ENCODE data around the gene CMPK1. TPM values are rescaled to one million over a fixed set of nuclear protein-coding genes. Genes with fewer than 3 reads are reported as not detected.

CMPK1 gene
- total and polyA plus RNA-seq, 11 donors = 37.0 to 88.7 (median 72.5) TPM

- Histone ChIP-seq H3K4me1 (peaks cover 0 to 26% (median 2%) of the 10 kb centered on the region in 12 donors), H3K36me3 (no peaks in the 10 kb centered on the region), H3K27ac (no peak overlapping the region), H3K27me3 (no peaks in the 10 kb centered on the region), H3K4me3 (no peak overlapping the region), H3K9me3 (no peaks in the 10 kb centered on the region)
- DNase-seq = no peak
- intact Hi-C loops (cut with DNase I) = no loop called here
- WGBS, 4 donors = 82 to 91% (median 90%) methylated on average over 1 of the region's 1 CpG
- no peak for TF ChIP-seq POLR2A (IDR thresholded peaks at IDR 0.05)
- TF ChIP-seq, protein P1, sequence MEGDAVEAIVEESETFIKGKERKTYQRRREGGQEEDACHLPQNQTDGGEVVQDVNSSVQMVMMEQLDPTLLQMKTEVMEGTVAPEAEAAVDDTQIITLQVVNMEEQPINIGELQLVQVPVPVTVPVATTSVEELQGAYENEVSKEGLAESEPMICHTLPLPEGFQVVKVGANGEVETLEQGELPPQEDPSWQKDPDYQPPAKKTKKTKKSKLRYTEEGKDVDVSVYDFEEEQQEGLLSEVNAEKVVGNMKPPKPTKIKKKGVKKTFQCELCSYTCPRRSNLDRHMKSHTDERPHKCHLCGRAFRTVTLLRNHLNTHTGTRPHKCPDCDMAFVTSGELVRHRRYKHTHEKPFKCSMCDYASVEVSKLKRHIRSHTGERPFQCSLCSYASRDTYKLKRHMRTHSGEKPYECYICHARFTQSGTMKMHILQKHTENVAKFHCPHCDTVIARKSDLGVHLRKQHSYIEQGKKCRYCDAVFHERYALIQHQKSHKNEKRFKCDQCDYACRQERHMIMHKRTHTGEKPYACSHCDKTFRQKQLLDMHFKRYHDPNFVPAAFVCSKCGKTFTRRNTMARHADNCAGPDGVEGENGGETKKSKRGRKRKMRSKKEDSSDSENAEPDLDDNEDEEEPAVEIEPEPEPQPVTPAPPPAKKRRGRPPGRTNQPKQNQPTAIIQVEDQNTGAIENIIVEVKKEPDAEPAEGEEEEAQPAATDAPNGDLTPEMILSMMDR (IDR thresholded peaks at IDR 0.05) = no peak
- no peak for ATAC-seq
These were observed 29.2 kb downstream of the CMPK1 start for GRCh38 chr1:47362828-47363227.

DNA sequence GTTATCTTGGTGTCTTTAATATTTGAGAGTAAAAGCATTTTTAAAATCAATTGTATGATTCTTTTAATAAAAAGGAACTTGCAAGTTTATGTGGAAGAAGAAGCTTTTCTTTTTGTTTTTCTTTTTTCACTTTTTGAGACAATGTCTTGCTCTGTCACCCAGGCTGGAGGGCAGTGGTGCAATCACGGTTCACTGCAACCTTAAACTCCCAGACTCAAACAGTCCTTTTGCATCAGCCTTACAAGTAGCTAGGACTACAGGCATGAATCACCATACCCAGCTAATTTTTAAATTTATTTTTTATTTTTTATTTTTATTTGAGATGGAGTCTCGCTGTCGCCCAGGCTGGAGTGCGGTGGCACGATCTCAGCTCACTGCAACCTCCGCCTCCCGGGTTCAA, 34.1 kb downstream of the CMPK1 start:
- Histone ChIP-seq H3K9me3 (no peaks in the 10 kb centered on the region), H3K36me3 (peaks cover 0 to 46% (median 42%) of the 10 kb centered on the region in 9 donors), H3K4me3 (no peak overlapping the region), H3K27me3 (no peaks in the 10 kb centered on the region), H3K27ac (no peak overlapping the region), H3K4me1 (peaks cover 0 to 7% (median 0%) of the 10 kb centered on the region in 12 donors)
- DNase-seq (no peak), ATAC-seq (no peak)
- intact Hi-C loops (cut with DNase I) = no loop called here
- TF ChIP-seq, protein P1 (IDR thresholded peaks at IDR 0.05) = no peak
- TF ChIP-seq POLR2A (IDR thresholded peaks at IDR 0.05) = no peak
- 88 to 97% (median 96%) methylated on average over 7 of the region's 7 CpGs for WGBS, 4 donors

DNA sequence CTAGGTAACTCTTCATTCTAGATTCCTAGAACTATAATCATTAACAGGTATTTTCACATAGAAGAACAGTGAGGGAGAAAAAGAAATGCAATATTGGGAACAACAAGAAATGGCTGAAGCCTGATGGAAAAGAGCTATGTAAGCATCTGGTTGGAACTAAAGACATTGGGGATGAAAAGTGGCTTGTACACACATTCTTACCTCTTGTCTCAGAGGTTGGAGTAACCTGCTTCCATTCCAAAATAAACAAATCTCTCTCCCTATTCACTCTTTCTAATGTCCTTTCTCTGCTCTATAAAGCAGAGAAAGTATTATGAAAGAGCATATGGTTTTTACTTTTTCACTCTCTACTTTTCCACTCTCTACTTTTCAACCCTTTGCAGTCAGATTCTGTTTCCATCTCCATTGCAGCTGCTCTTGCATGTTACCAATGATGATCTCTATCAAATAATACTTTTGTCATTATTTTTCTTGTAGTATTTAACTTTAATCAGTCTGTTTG, 37.5 kb downstream of the CMPK1 start:
- Histone ChIP-seq H3K27me3 (no peaks in the 10 kb centered on the region), H3K9me3 (no peaks in the 10 kb centered on the region), H3K27ac (no peak overlapping the region), H3K4me1 (no peaks in the 10 kb centered on the region), H3K36me3 (peaks cover 6 to 80% (median 76%) of the 10 kb centered on the region in 9 donors), H3K4me3 (no peak overlapping the region)
- DNase-seq (no peak), ATAC-seq (no peak)
- TF ChIP-seq, protein P1 (IDR thresholded peaks at IDR 0.05) = no peak
- no peak for TF ChIP-seq POLR2A (IDR thresholded peaks at IDR 0.05)
- intact Hi-C loops (cut with DNase I) = no loop called here

DNA sequence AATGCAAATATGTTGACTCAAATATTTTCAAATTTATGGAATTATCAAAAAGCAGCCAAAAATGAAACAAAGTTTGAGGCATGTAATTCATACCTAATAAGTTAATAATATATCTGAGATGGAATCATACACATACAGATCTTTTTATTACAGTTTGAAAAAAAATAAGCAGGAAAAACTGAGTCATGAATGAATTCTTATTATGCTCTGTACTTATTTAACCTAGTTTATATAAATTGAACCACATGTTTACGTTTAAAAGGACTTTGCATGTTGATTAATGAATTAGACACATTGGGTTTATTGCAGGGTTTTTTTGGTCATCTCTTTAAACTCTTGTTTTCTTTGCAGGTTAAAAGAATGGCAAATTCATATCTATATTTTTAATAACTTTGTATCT, 40.9 kb downstream of the CMPK1 start:
- WGBS, 4 donors = 90 to 98% (median 93%) methylated on average over 1 of the region's 1 CpG
- ATAC-seq (no peak), DNase-seq (no peak)
- Histone ChIP-seq H3K4me1 (no peaks in the 10 kb centered on the region), H3K4me3 (no peak overlapping the region), H3K36me3 (peaks cover 6 to 99% (median 89%) of the 10 kb centered on the region in 9 donors), H3K27me3 (no peaks in the 10 kb centered on the region), H3K9me3 (no peaks in the 10 kb centered on the region), H3K27ac (no peak overlapping the region)
- TF ChIP-seq, protein P1 (IDR thresholded peaks at IDR 0.05) = no peak
- intact Hi-C loops (cut with DNase I) = no loop called here

Measured in heart left ventricle (tissue), 16 donors.